GM21576 (cell line): ENCODE results near the gene ACTA2.

ENCODE experiments used
- ATAC-seq: cut with Tn5 transposase; IDR thresholded peaks from one replicate; pipeline ENCODE4 v1.9.1; 2021; ENCODE audit warnings: mild to moderate bottlenecking, moderate library complexity; ENCODE audit not compliant: unreplicated experiment

Gene ACTA2

GRCh38 chr10:88923520-88923919 lies 29.1 kb downstream of the ACTA2 start:
- no peak for ATAC-seq

- ATAC-seq: no peak
Measured at GRCh38 chr10:88922041-88922440, 30.5 kb downstream of the ACTA2 start.

- no peak for ATAC-seq
Measured at GRCh38 chr10:88920986-88921593, 31.5 kb downstream of the ACTA2 start.

- ATAC-seq: no peak
Measured at GRCh38 chr10:88920198-88920597, 32.4 kb downstream of the ACTA2 start.

GRCh38 chr10:88919041-88919440 lies 33.5 kb downstream of the ACTA2 start:
- no peak for ATAC-seq

GRCh38 chr10:88918191-88918905 lies 34.2 kb downstream of the ACTA2 start:
- no peak for ATAC-seq

- no peak for ATAC-seq
Measured at GRCh38 chr10:88916986-88917385, 35.6 kb downstream of the ACTA2 start.

GRCh38 chr10:88916231-88916630 lies 36.3 kb downstream of the ACTA2 start:
- no peak for ATAC-seq

- no peak for ATAC-seq
Measured at GRCh38 chr10:88915781-88916180, 36.8 kb downstream of the ACTA2 start.

GRCh38 chr10:88913788-88914187 lies 38.8 kb downstream of the ACTA2 start:
- no peak for ATAC-seq

- ATAC-seq: no peak
Measured at GRCh38 chr10:88913127-88913526, 39.4 kb downstream of the ACTA2 start.

GRCh38 chr10:88911851-88912250 lies 40.7 kb downstream of the ACTA2 start:
- no peak for ATAC-seq

- no peak for ATAC-seq
Measured at GRCh38 chr10:88911116-88911515, 41.5 kb downstream of the ACTA2 start.

GRCh38 chr10:88908194-88908593 lies 44.4 kb downstream of the ACTA2 start:
- ATAC-seq: no peak

- no peak for ATAC-seq
Measured at GRCh38 chr10:88906921-88907320, 45.7 kb downstream of the ACTA2 start.

GRCh38 chr10:88903715-88904114 lies 48.9 kb downstream of the ACTA2 start:
- ATAC-seq: no peak

GRCh38 chr10:88901984-88902789 lies 50.4 kb downstream of the ACTA2 start:
- peak; percentile 34 for ATAC-seq

GRCh38 chr10:88901206-88901983 lies 51.2 kb downstream of the ACTA2 start:
- ATAC-seq: peak; percentile 86

- ATAC-seq: no peak
Measured at GRCh38 chr10:88899886-88900285, 52.7 kb downstream of the ACTA2 start.

- ATAC-seq: no peak
Measured at GRCh38 chr10:88898727-88899126, 53.8 kb downstream of the ACTA2 start.
